Natural killer cell (primary cell): Measurements from ENCODE around the gene NOS1AP. TPM values are rescaled to one million over a fixed set of nuclear protein-coding genes. Genes with fewer than 3 reads are reported as not detected.
"Not testable (repeated sequence)": the region's sequence is repeated elsewhere in the genome, so short reads cannot be mapped to it uniquely, and the experiment has no call there.

ENCODE experiments used
- ATAC-seq, 3 donors: fragments of 150-1000 bp in 2 of 3; fragments of 200-7000 bp in 1 of 3; cut with Tn5 transposase; 1 replicate in 1 of 3; 2 replicates in 2 of 3; pipeline ENCODE4 v1.10.0; 2021; ENCODE audit warnings: mild to moderate bottlenecking in 2 of 3, moderate library complexity in 2 of 3
- DNase-seq, 2 donors: peaks; one replicate each; pipeline versions ENCODE4 v3.0.0 to v3.0.0-alpha.2; 2013 to 2021; ENCODE audit warnings: mixed read lengths in 1 of 2
- H3K27ac ChIP-seq: one replicate; pipeline ENCODE4 v1.5.1; 2013; ENCODE audit warnings: mild to moderate bottlenecking, low read length
- H3K27me3 ChIP-seq: one replicate; pipeline ENCODE4 v1.6.1; 2013; ENCODE audit warnings: low read length; ENCODE audit not compliant: control insufficient read depth, insufficient read depth
- H3K36me3 ChIP-seq: one replicate; pipeline ENCODE4 v1.6.1; 2013; ENCODE audit warnings: low read length; ENCODE audit not compliant: control insufficient read depth, insufficient read depth
- H3K4me1 ChIP-seq: one replicate; pipeline ENCODE4 v1.6.1; 2013; ENCODE audit warnings: low read length; ENCODE audit not compliant: control insufficient read depth, insufficient read depth
- H3K4me3 ChIP-seq: one replicate; pipeline ENCODE4 v1.5.1; 2013; ENCODE audit warnings: low read length
- H3K9me3 ChIP-seq: one replicate; pipeline ENCODE4 v1.6.1; 2013; ENCODE audit warnings: low read length; ENCODE audit not compliant: control insufficient read depth, insufficient read depth
- H3K27ac Mint-ChIP-seq, 2 donors: one replicate each; pipeline ENCODE4 v1.8.0; 2022; ENCODE audit warnings: mild to moderate bottlenecking in 2 of 2, mixed read lengths in 2 of 2, moderate library complexity in 1 of 2
- H3K27me3 Mint-ChIP-seq, 2 donors: one replicate each; pipeline ENCODE4 v1.8.0; 2022; ENCODE audit warnings: low read depth in 2 of 2, mixed read lengths in 2 of 2
- H3K36me3 Mint-ChIP-seq: one replicate; pipeline ENCODE4 v1.8.0; 2022; ENCODE audit warnings: mixed read lengths
- H3K4me1 Mint-ChIP-seq, 2 donors: one replicate each; pipeline ENCODE4 v1.8.0; 2022; ENCODE audit warnings: mixed read lengths in 2 of 2
- H3K4me3 Mint-ChIP-seq: one replicate; pipeline ENCODE4 v1.8.0; 2022; ENCODE audit warnings: mild to moderate bottlenecking, moderate library complexity, mixed read lengths
- H3K9me3 Mint-ChIP-seq, 2 donors: one replicate each; pipeline ENCODE4 v1.8.0; 2022; ENCODE audit warnings: mixed read lengths in 2 of 2
- CTCF ChIP-seq: fragments of 200-600 bp; IDR thresholded peaks from one replicate; pipeline ENCODE4 v1.8.0; 2022; ENCODE audit warnings: antibody characterized with exemption
- WGBS: methylation state at CpG from one replicate; pipeline ENCODE4 v1.1.7; 2013; ENCODE audit warnings: missing lambda C conversion rate; ENCODE audit not compliant: insufficient coverage; 5-methylcytosine and 5-hydroxymethylcytosine counted together
- intact Hi-C: fragments of 100-400 bp; cut with micrococcal nuclease; formaldehyde crosslinking; loops from one replicate; pipeline ENCODE4 v1.14.2; 2022
- total RNA-seq, 4 donors: library from RNA; stranded (reverse); fragments of 120-200 nt in 1 of 4; gene quantifications; one replicate each; pipeline versions ENCODE4 v1.2.3 to v1.2.4, GENCODE V29; 2013 to 2022

NOS1AP gene
- total RNA-seq, 3 donors from 2014 or later (not counting 1 experiment from before 2014, with no cell fraction given) = 0.09 to 0.20 TPM; not detected in 1

GRCh38 chr1:162416909-162417308, 347.4 kb downstream of the NOS1AP start:
- Histone ChIP-seq H3K9me3 (no peaks in the 10 kb centered on the region), H3K27ac (no peak overlapping the region), H3K4me1 (peaks cover 42% of the 10 kb centered on the region), H3K4me3 (no peak overlapping the region), H3K36me3 (no peaks in the 10 kb centered on the region), H3K27me3 (no peaks in the 10 kb centered on the region)
- Mint-ChIP-seq H3K4me3 (no peak overlapping the region), H3K27me3 (no peaks in the 10 kb centered on the region), H3K27ac (peak overlapping the region; percentile 24 to 92), H3K36me3 (peaks cover 1% of the 10 kb centered on the region), H3K4me1 (peaks cover 76 to 79% of the 10 kb centered on the region in 2 donors), H3K9me3 (no peaks in the 10 kb centered on the region)
- WGBS = 82% methylated on average over 2 of the region's 2 CpGs
- intact Hi-C loops = no loop called here
- no peak for TF ChIP-seq CTCF
- ATAC-seq (no peak), DNase-seq (no peak)

- no peak for DNase-seq
- Histone ChIP-seq H3K27me3 (no peaks in the 10 kb centered on the region), H3K4me3 (no peak overlapping the region), H3K36me3 (no peaks in the 10 kb centered on the region), H3K27ac (no peak overlapping the region), H3K4me1 (peaks cover 39% of the 10 kb centered on the region), H3K9me3 (no peaks in the 10 kb centered on the region)
- peak overlapping the region in 1 of 2 donors; percentile 92 for H3K27ac Mint-ChIP-seq
- no peaks in the 10 kb centered on the region for H3K27me3 Mint-ChIP-seq
- H3K9me3 Mint-ChIP-seq = no peaks in the 10 kb centered on the region
- no peak for TF ChIP-seq CTCF
- 92% methylated on average over 5 of the region's 7 CpGs for WGBS
- no peaks in the 10 kb centered on the region for H3K36me3 Mint-ChIP-seq
- ATAC-seq = no peak
- H3K4me3 Mint-ChIP-seq = no peak overlapping the region
- intact Hi-C loops = no loop called here
- H3K4me1 Mint-ChIP-seq = peaks cover 76 to 78% of the 10 kb centered on the region in 2 donors
These were observed 348.2 kb downstream of the NOS1AP start for GRCh38 chr1:162417650-162418049.

GRCh38 chr1:162418584-162418983, 349.1 kb downstream of the NOS1AP start:
- 79% methylated on average over 7 of the region's 7 CpGs for WGBS
- H3K4me1 Mint-ChIP-seq = peaks cover 69 to 76% of the 10 kb centered on the region in 2 donors

GRCh38 chr1:162419450-162419931, 350.0 kb downstream of the NOS1AP start:
- DNase-seq, H3K36me3 Mint-ChIP-seq, ATAC-seq, intact Hi-C loops, H3K36me3 ChIP-seq, H3K4me3 Mint-ChIP-seq, H3K4me3 ChIP-seq, H3K27me3 ChIP-seq, H3K27me3 Mint-ChIP-seq, H3K9me3 Mint-ChIP-seq, H3K9me3 ChIP-seq: not testable (repeated sequence)
- Mint-ChIP-seq H3K27ac (peak overlapping the region; percentile 88 to 91), H3K4me1 (peaks cover 65 to 75% of the 10 kb centered on the region in 2 donors)
- peak overlapping the region; percentile 68 for H3K27ac ChIP-seq
- WGBS = 72% methylated on average over 7 of the region's 9 CpGs
- peaks cover 30% of the 10 kb centered on the region for H3K4me1 ChIP-seq

More at GRCh38 chr1:162418584-162418983, 349.1 kb downstream of the NOS1AP start:
- H3K36me3 Mint-ChIP-seq, H3K4me3 Mint-ChIP-seq, H3K27me3 Mint-ChIP-seq, H3K9me3 Mint-ChIP-seq, intact Hi-C loops, H3K9me3 ChIP-seq, H3K27ac ChIP-seq, H3K4me3 ChIP-seq, H3K27me3 ChIP-seq, ATAC-seq, DNase-seq, H3K36me3 ChIP-seq, H3K27ac Mint-ChIP-seq: not testable (repeated sequence)
- peaks cover 37% of the 10 kb centered on the region for H3K4me1 ChIP-seq

Other genes starting within 250 kb of the NOS1AP start
- gene OLFML2B, start 45.8 kb upstream of the NOS1AP start, total RNA-seq = under 1 TPM in 1 of 3 donors, not detected in 2; 0.33 TPM